GM19023 (cell line): ENCODE data around the gene HLA-DMA.
"Not testable (repeated sequence)": the region's sequence is repeated elsewhere in the genome, so short reads cannot be mapped to it uniquely, and the experiment has no call there.

ENCODE experiments used
- ATAC-seq: cut with Tn5 transposase; IDR thresholded peaks from one replicate; pipeline ENCODE4 v1.9.1; 2021; ENCODE audit warnings: mild to moderate bottlenecking, moderate library complexity; ENCODE audit not compliant: unreplicated experiment

Gene HLA-DMA

GRCh38 chr6:32954986-32955802, 2.3 kb upstream of the HLA-DMA start:
- ATAC-seq, result no peak

GRCh38 chr6:32954267-32954666, 1.4 kb upstream of the HLA-DMA start:
- ATAC-seq, result no peak

- ATAC-seq, result no peak
These were observed 878 bp upstream of the HLA-DMA start for GRCh38 chr6:32953775-32954174.

- ATAC-seq, result no peak
These were observed 2.4 kb downstream of the HLA-DMA start for GRCh38 chr6:32950449-32950848.

- ATAC-seq, result no peak
These were observed 2.9 kb downstream of the HLA-DMA start for GRCh38 chr6:32950010-32950409.

GRCh38 chr6:32949113-32949512, 3.8 kb downstream of the HLA-DMA start:
- no peak for ATAC-seq

GRCh38 chr6:32947552-32948465, 5.1 kb downstream of the HLA-DMA start:
- no peak for ATAC-seq

GRCh38 chr6:32946893-32947292, 6.0 kb downstream of the HLA-DMA start:
- ATAC-seq, result no peak

- ATAC-seq, result no peak
These were observed 6.9 kb downstream of the HLA-DMA start for GRCh38 chr6:32945953-32946352.

- no peak for ATAC-seq
These were observed 7.7 kb downstream of the HLA-DMA start for GRCh38 chr6:32945108-32945760.

- no peak for ATAC-seq
These were observed 8.8 kb downstream of the HLA-DMA start for GRCh38 chr6:32943864-32944649.

GRCh38 chr6:32942555-32943123, 10.3 kb downstream of the HLA-DMA start:
- ATAC-seq, result not testable (repeated sequence)

- peak; percentile 57 for ATAC-seq
These were observed 11.6 kb downstream of the HLA-DMA start for GRCh38 chr6:32941214-32941768.

GRCh38 chr6:32940656-32941213, 12.2 kb downstream of the HLA-DMA start, which contains the start of gene HLA-DMB:
Gene HLA-DMB (minus strand): TSS chr6:32941028. CDS start chr6:32940807, 221 bp downstream.
- peak; percentile 69 for ATAC-seq

- no peak for ATAC-seq
These were observed 14.4 kb downstream of the HLA-DMA start for GRCh38 chr6:32938494-32938893.

- ATAC-seq, result no peak
These were observed 15.7 kb downstream of the HLA-DMA start for GRCh38 chr6:32937230-32937633.

- no peak for ATAC-seq
These were observed 16.4 kb downstream of the HLA-DMA start for GRCh38 chr6:32936239-32937152.

GRCh38 chr6:32935551-32936238, 17.2 kb downstream of the HLA-DMA start:
- no peak for ATAC-seq
